Left renal cortex interstitium (tissue), 4 donors: Measurements from ENCODE around the gene CNTNAP2. TPM values are rescaled to one million over a fixed set of nuclear protein-coding genes. Genes with fewer than 3 reads are reported as not detected.
"Not testable (repeated sequence)": the region's sequence is repeated elsewhere in the genome, so short reads cannot be mapped to it uniquely, and the experiment has no call there.

Experiments
- DNase-seq, 4 donors: peaks; one replicate each; pipeline ENCODE4 v3.0.0-alpha.2; 2013; ENCODE audit warnings: low read depth in 4 of 4, low spot score in 2 of 4, missing footprints in 1 of 4
- polyA plus RNA-seq, 4 donors: library from polyadenylated mRNA; unstranded; fragments of 120-200 nt; gene quantifications; one replicate each; pipeline ENCODE4 v1.2.1, GENCODE V29; 2013; ENCODE audit not compliant: insufficient read length in 4 of 4

CNTNAP2 gene
- polyA plus RNA-seq, 4 donors, result 22.3 to 27.6 (median 27.1) TPM

GRCh38 chr7:147658392-147658967 lies 1541.9 kb downstream of the CNTNAP2 start:
- no peak for DNase-seq

- no peak for DNase-seq
Observed at GRCh38 chr7:147659036-147659995, 1542.7 kb downstream of the CNTNAP2 start.

- DNase-seq, result no peak
Observed at GRCh38 chr7:147664541-147664940, 1547.9 kb downstream of the CNTNAP2 start.

GRCh38 chr7:147670759-147671158 lies 1554.2 kb downstream of the CNTNAP2 start:
- DNase-seq, result no peak

- DNase-seq, result no peak
Observed at GRCh38 chr7:147674705-147675104, 1558.1 kb downstream of the CNTNAP2 start.

- DNase-seq, result no peak
Observed at GRCh38 chr7:147678943-147679342, 1562.3 kb downstream of the CNTNAP2 start.

- DNase-seq, result no peak
Observed at GRCh38 chr7:147681530-147681929, 1564.9 kb downstream of the CNTNAP2 start.

- DNase-seq, result no peak
Observed at GRCh38 chr7:147700702-147701101, 1584.1 kb downstream of the CNTNAP2 start.

GRCh38 chr7:147707926-147708325 lies 1591.3 kb downstream of the CNTNAP2 start:
- no peak for DNase-seq

GRCh38 chr7:147708871-147709270 lies 1592.3 kb downstream of the CNTNAP2 start:
- no peak for DNase-seq

GRCh38 chr7:147711447-147711846 lies 1594.8 kb downstream of the CNTNAP2 start:
- DNase-seq, result no peak

GRCh38 chr7:147721962-147722830 lies 1605.6 kb downstream of the CNTNAP2 start:
- no peak for DNase-seq

- no peak for DNase-seq
Observed at GRCh38 chr7:147723536-147723935, 1606.9 kb downstream of the CNTNAP2 start.

GRCh38 chr7:147731311-147731710 lies 1614.7 kb downstream of the CNTNAP2 start:
- DNase-seq, result no peak

GRCh38 chr7:147737559-147738214 lies 1621.1 kb downstream of the CNTNAP2 start:
- DNase-seq, result not testable (repeated sequence)

GRCh38 chr7:147742301-147742700 lies 1625.7 kb downstream of the CNTNAP2 start:
- DNase-seq, result no peak

GRCh38 chr7:147756300-147756699 lies 1639.7 kb downstream of the CNTNAP2 start:
- no peak for DNase-seq

GRCh38 chr7:147759327-147759943 lies 1642.8 kb downstream of the CNTNAP2 start:
- no peak for DNase-seq

- no peak for DNase-seq
Observed at GRCh38 chr7:147765301-147765700, 1648.7 kb downstream of the CNTNAP2 start.

GRCh38 chr7:147771344-147771743 lies 1654.7 kb downstream of the CNTNAP2 start:
- no peak for DNase-seq
